AG10803 (cell line): ENCODE data around the gene AGBL2.

Experiments
- DNase-seq: peaks from one replicate; pipeline ENCODE4 v3.0.0; 2010; ENCODE audit warnings: low read depth
- H3K4me3 ChIP-seq: 2 replicates; pipeline ENCODE4 v1.5.1; 2011; ENCODE audit warnings: mild to moderate bottlenecking, low read length, control low read depth
- TF ChIP-seq, protein P1 (sequence below): conservative IDR thresholded peaks from 2 replicates; pipeline ENCODE4 v1.5.1; 2011; ENCODE audit warnings: mild to moderate bottlenecking, low read length, control low read depth, inconsistent platforms

The AGBL2 gene

DNA sequence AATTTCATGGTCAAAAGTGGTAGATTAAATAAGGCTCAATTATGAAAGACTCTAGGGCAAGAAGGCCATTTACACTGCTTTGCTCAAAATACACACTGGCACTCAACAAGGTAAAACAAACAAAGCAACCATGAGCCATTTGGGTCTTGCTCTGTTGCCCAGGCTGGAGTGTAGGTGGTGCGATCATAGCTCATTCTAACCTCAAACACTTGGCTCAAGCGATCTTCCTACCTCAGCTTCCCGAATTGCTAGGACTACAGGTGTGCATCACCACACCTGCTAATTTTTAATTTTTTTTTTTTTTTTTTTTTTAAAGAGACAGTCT is 10.9 kb upstream of the AGBL2 start:
- no peak overlapping the region for H3K4me3 ChIP-seq
- DNase-seq: no peak
- TF ChIP-seq, protein P1, sequence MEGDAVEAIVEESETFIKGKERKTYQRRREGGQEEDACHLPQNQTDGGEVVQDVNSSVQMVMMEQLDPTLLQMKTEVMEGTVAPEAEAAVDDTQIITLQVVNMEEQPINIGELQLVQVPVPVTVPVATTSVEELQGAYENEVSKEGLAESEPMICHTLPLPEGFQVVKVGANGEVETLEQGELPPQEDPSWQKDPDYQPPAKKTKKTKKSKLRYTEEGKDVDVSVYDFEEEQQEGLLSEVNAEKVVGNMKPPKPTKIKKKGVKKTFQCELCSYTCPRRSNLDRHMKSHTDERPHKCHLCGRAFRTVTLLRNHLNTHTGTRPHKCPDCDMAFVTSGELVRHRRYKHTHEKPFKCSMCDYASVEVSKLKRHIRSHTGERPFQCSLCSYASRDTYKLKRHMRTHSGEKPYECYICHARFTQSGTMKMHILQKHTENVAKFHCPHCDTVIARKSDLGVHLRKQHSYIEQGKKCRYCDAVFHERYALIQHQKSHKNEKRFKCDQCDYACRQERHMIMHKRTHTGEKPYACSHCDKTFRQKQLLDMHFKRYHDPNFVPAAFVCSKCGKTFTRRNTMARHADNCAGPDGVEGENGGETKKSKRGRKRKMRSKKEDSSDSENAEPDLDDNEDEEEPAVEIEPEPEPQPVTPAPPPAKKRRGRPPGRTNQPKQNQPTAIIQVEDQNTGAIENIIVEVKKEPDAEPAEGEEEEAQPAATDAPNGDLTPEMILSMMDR: no peak

DNA sequence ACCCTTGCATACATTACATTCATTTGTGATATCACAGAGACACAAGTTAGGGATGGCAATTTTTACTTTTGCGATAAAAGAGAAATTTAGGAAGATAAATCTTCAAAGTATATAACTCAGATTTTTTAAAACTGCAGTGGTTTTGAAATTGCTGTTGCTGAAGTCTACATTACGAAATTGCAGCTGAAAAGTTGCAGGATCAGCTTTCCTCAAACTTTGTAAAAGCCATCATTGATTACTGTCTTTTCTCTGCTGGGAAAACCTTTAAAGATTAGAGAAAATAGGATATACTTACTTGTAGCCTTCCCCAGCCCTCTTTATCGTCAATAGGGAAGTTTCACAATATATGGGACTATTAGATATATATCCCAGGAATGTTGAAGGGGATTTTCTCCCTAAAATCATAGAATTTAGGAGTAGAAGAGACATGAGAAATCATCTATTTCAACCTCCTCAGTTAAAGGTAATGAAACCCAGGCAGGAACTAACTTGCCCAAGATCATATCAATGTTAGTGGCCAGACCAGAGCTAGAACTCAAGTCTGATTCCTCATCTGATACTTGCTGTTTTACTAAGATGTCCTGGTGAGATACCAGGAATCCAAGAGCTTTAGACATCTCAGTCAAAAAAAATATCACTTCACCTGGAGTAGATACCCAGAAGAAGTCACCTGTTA is 10.4 kb upstream of the AGBL2 start:
- TF ChIP-seq, protein P1: no peak
- no peak overlapping the region for H3K4me3 ChIP-seq
- DNase-seq: no peak

DNA sequence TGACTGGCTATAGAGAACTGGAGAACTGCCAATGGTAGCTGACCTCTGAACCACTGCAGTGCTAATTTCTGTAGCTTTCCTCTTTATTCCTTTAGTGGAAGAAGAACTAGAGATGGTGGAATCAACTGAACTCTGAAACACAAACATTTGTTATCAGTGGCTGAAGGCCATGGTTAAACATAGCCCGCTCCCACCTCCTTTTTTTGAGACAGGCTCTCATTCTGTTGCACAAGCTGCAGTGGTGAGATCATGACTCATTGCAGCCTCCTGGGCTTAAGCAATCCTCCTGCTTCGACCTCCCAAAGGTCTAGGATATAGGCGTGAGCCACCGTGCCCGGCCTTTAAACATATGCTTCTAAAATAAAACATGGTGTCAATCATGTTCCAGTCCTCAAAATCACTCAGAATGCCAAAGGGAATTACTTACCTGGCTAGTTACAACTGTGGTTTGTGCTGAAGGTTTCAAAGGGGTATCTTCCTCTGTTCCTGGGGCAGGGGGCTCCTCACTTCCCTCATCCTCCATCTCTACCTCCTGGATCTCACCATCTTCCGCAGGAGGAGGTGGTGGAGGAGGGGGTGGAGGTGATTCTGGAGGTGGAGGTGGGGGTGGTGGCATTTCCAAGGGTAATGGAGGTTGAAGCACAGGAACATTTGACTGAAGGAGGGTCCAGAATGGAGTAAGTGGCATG is 9.0 kb upstream of the AGBL2 start:
- DNase-seq: peak; percentile 42
- TF ChIP-seq, protein P1: no peak
- no peak overlapping the region for H3K4me3 ChIP-seq

DNA sequence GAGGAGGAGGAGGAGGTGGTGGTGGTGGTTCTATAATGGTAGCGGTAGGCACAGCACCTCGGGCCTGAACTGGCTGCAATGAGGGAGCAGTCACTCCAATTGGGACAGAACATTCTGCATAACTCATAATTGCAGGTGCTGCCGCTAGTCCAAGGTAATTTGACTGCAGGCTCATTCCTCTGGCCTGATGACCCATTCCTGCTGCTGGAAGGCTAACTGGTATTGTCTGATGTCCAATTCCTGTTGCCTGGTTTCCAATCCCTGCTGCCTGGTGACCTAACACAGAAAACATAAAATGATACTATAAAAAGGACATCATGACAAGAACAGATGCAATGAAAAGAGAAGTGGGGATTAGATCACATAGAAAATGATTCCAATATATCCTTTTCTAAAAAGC is 7.9 kb upstream of the AGBL2 start:
- H3K4me3 ChIP-seq: no peak overlapping the region
- no peak for DNase-seq
- TF ChIP-seq, protein P1: no peak

DNA sequence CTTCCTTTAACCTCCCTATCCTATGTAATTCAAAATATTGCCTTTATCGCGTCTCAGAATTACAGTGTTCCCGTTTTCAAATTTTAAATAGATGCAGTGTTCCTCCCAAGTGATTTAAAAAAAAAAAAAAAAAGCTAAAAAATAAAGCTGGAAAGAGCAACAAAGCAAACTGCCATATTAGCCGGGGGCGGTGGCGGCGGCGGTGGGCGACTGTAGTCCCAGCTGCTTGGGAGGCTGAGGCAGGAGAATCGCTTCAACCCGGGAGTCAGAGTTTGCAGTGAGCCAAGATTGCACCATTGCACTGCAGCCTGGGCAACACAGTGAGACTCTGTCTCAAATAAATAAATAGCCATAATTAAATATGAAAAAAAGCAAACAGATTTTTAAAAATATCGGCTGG is 5.5 kb upstream of the AGBL2 start:
- TF ChIP-seq, protein P1: no peak
- no peak for DNase-seq
- no peak overlapping the region for H3K4me3 ChIP-seq

DNA sequence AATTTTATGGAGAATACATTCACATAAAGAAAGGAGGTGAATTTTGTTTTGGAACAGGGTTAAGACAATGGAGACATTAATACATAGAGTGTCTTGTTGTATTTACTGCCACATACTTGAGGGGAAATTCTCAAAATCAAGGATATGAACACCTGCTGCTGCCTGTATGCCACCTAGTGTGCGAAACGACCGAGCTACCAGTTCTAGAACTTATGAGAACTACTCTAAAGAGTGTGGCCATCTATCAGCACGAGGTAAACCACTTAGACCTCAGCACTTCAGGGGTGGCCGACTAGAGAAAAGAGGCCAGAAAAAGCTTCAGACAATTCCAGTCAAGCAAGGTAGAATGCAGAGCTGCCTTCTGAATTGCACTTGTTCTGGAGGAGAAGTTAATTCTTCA is 1.5 kb upstream of the AGBL2 start:
- TF ChIP-seq, protein P1: no peak
- H3K4me3 ChIP-seq: no peak overlapping the region
- no peak for DNase-seq

DNA sequence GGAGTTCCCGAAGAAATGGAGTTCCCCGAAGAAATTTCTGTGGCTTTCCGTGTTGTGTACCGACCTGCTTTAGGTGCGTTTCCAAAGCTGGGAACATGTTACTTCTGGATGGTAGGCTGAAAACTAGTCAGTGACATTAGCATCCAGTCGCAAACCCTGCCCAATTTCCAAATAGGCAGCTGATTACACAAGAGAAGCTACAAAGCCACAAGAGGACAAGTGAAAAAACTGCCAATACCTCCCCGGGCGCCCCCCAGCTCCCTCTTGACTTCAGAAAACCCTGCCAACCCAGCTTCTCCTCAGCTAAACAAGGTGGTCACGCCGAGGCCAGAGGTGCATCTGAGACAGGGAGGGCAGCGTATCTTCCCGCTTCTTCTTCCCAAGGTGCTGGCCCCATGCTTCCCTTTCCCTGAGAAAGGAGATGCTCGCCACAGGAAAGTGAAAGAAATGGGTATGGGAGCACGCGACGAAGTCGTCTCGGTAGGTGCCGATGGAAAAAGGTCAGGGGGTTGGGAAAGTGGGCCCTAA is 551 bp downstream of the AGBL2 start:
- peak; percentile 28 for DNase-seq
- TF ChIP-seq, protein P1: no peak

More for the DNA sequence above, 551 bp downstream of the AGBL2 start:
- peak overlapping the region; percentile 86 for H3K4me3 ChIP-seq
